Tibial nerve (tissue), 4 donors: Measurements from ENCODE around the gene LRFN5. TPM values are rescaled to one million over a fixed set of nuclear protein-coding genes. Genes with fewer than 3 reads are reported as not detected.
"Not testable (repeated sequence)": the region's sequence is repeated elsewhere in the genome, so short reads cannot be mapped to it uniquely, and the experiment has no call there.

ENCODE experiments used
- DNase-seq, 2 donors: peaks; one replicate each; pipeline ENCODE4 v3.0.0-alpha.2; 2019; ENCODE audit warnings: low spot score in 2 of 2
- H3K27ac ChIP-seq, 4 donors: fragments of 200-600 bp; sonication (generic) in 3 of 4; one replicate each; pipeline ENCODE4 v1.5.1; 2017 to 2019; ENCODE audit warnings: mild to moderate bottlenecking in 1 of 4
- H3K27me3 ChIP-seq, 2 donors: fragments of 200-600 bp; sonication (generic) in 1 of 2; one replicate each; pipeline versions ENCODE4 v1.5.1 to v1.6.0; 2017 to 2019
- H3K36me3 ChIP-seq, 3 donors: fragments of 200-600 bp; sonication (generic); one replicate each; pipeline ENCODE4 v1.5.1; 2018 to 2019
- H3K4me1 ChIP-seq, 4 donors: fragments of 200-600 bp; sonication (generic) in 3 of 4; one replicate each; pipeline ENCODE4 v1.5.1; 2017 to 2019
- H3K4me3 ChIP-seq, 4 donors: fragments of 200-600 bp; sonication (generic) in 3 of 4; one replicate each; pipeline ENCODE4 v1.5.1; 2017 to 2019; ENCODE audit warnings: mild to moderate bottlenecking in 1 of 4, moderate library complexity in 1 of 4
- H3K9me3 ChIP-seq, 4 donors: fragments of 200-600 bp; sonication (generic) in 3 of 4; one replicate each; pipeline ENCODE4 v1.5.1; 2017 to 2019
- CTCF ChIP-seq, 5 experiments: fragments of 200-600 bp in 3 of 5; fragments of 450-650 bp in 2 of 5; sonication (generic) in 3 of 5; IDR thresholded peaks; one replicate each; pipeline ENCODE4 v1.5.1; 2016 to 2019; ENCODE audit warnings: antibody characterized with exemption in 5 of 5, mild to moderate bottlenecking in 3 of 5, moderate library complexity in 2 of 5
- EP300 ChIP-seq, 2 donors: sonication (generic); formaldehyde crosslinking; IDR thresholded peaks; one replicate each; pipeline ENCODE4 v1.6.1; 2017; ENCODE audit warnings: antibody characterized with exemption in 2 of 2, mild to moderate bottlenecking in 1 of 2
- POLR2A ChIP-seq, 2 donors: fragments of 450-650 bp; IDR thresholded peaks; one replicate each; pipeline ENCODE4 v1.6.1; 2017; ENCODE audit warnings: antibody characterized with exemption in 2 of 2, mild to moderate bottlenecking in 2 of 2, moderate library complexity in 2 of 2
- whole genome bisulfite sequencing, 2 donors: methylation state at CpG; one replicate each; pipeline ENCODE4 v1.1.5; 2018; 5-methylcytosine and 5-hydroxymethylcytosine counted together
- total RNA-seq, 4 donors: library from RNA; depleted of rRNA; stranded (reverse); fragments of >200 nt; gene quantifications; one replicate each; pipeline ENCODE4 v1.1.0, GENCODE V29; 2016

The LRFN5 gene
- total RNA-seq, 4 donors from 2014 or later = 8.0 to 72.6 (median 10.7) TPM

- Histone ChIP-seq H3K27me3 (no peaks in the 10 kb centered on the region), H3K9me3 (peaks cover 0 to 3% (median 0%) of the 10 kb centered on the region in 4 donors), H3K27ac (no peak overlapping the region), H3K4me1 (no peaks in the 10 kb centered on the region), H3K36me3 (no peaks in the 10 kb centered on the region), H3K4me3 (no peak overlapping the region)
- DNase-seq = no peak
- TF ChIP-seq CTCF (IDR thresholded peaks at IDR 0.05) (no peak), POLR2A (IDR thresholded peaks at IDR 0.05) (no peak), EP300 (IDR thresholded peaks at IDR 0.05) (no peak)
Measured at GRCh38 chr14:41586237-41586636, 20.4 kb upstream of the LRFN5 start.

GRCh38 chr14:41597647-41598046, 9.0 kb upstream of the LRFN5 start:
- TF ChIP-seq POLR2A (IDR thresholded peaks at IDR 0.05) (no peak), CTCF (IDR thresholded peaks at IDR 0.05) (no peak), EP300 (IDR thresholded peaks at IDR 0.05) (no peak)
- Histone ChIP-seq H3K4me1 (peaks cover 0 to 21% (median 0%) of the 10 kb centered on the region in 4 donors), H3K36me3 (no peaks in the 10 kb centered on the region), H3K27me3 (no peaks in the 10 kb centered on the region), H3K9me3 (no peaks in the 10 kb centered on the region), H3K4me3 (no peak overlapping the region), H3K27ac (no peak overlapping the region)
- WGBS, 2 donors = 96 to 98% methylated on average over 25 of the region's 25 CpGs
- no peak for DNase-seq

- Histone ChIP-seq H3K27ac (peak overlapping the region in 2 of 4 donors; percentile 18 to 68), H3K4me1 (peaks cover 0 to 36% (median 0%) of the 10 kb centered on the region in 4 donors)
- not testable (repeated sequence) for H3K9me3 ChIP-seq, H3K27me3 ChIP-seq, H3K4me3 ChIP-seq, DNase-seq, H3K36me3 ChIP-seq
- 45 to 59% methylated on average over 6 of the region's 6 CpGs for whole genome bisulfite sequencing, 2 donors
Measured at GRCh38 chr14:41599805-41600385, 6.8 kb upstream of the LRFN5 start.

GRCh38 chr14:41604721-41605531, 1.8 kb upstream of the LRFN5 start:
- TF ChIP-seq EP300 (IDR thresholded peaks at IDR 0.05) (peak in 1 of 2 donors; percentile 36), CTCF (IDR thresholded peaks at IDR 0.05) (no peak), POLR2A (IDR thresholded peaks at IDR 0.05) (no peak)
- H3K9me3 ChIP-seq = no peaks in the 10 kb centered on the region
- H3K27ac ChIP-seq = peak overlapping the region; percentile 71 to 94 (median 79)
- peak overlapping the region; percentile 50 to 74 (median 60) for H3K4me3 ChIP-seq
- peaks cover 0 to 54% (median 3%) of the 10 kb centered on the region in 4 donors for H3K4me1 ChIP-seq
- DNase-seq = peak in 1 of 2 donors; percentile 35
- no peaks in the 10 kb centered on the region for H3K36me3 ChIP-seq
- H3K27me3 ChIP-seq = peaks cover 0 to 30% of the 10 kb centered on the region in 2 donors
- WGBS, 2 donors = 1% methylated on average over 28 to 29 of the region's 29 CpGs

- WGBS, 2 donors = 1 to 3% methylated on average over 23 of the region's 23 CpGs
- Histone ChIP-seq H3K4me3 (peak overlapping the region; percentile 50 to 74 (median 60)), H3K27ac (peak overlapping the region; percentile 71 to 94 (median 79)), H3K36me3 (no peaks in the 10 kb centered on the region), H3K27me3 (peaks cover 0 to 34% of the 10 kb centered on the region in 2 donors), H3K4me1 (peaks cover 0 to 50% (median 3%) of the 10 kb centered on the region in 4 donors), H3K9me3 (no peaks in the 10 kb centered on the region)
- TF ChIP-seq CTCF (IDR thresholded peaks at IDR 0.05) (no peak), EP300 (IDR thresholded peaks at IDR 0.05) (no peak), POLR2A (IDR thresholded peaks at IDR 0.05) (no peak)
- DNase-seq = no peak
Measured at GRCh38 chr14:41605550-41606281, 960 bp upstream of the LRFN5 start.
